Measurements from ENCODE around the gene KLHL1. TPM values are rescaled to one million over a fixed set of nuclear protein-coding genes. Genes with fewer than 3 reads are reported as not detected.

The KLHL1 gene
- total and polyA plus RNA-seq, 2 of the 4 experiments (the other 2 are of a cell fraction) = not detected

- Histone ChIP-seq H3K56ac (ENCODE audit: extremely low read depth, insufficient read depth, low read length) (no peak overlapping the region), H3K27me3 (ENCODE audit: control insufficient read depth, insufficient read depth, low read length) (no peaks in the 10 kb centered on the region), H2AK9ac (replicated peaks; ENCODE audit: low read depth, low read length, poor library complexity) (no peak overlapping the region), H3K4me3 (ENCODE audit: insufficient read depth, low read depth, low read length) (no peak overlapping the region), H2AFZ (replicated peaks; ENCODE audit: low read length, poor library complexity) (no peak overlapping the region), H3K9ac (ENCODE audit: low read depth, low read length) (no peak overlapping the region), H4K5ac (ENCODE audit: low read depth, low read length) (no peak overlapping the region), H4K8ac (ENCODE audit: low read depth in 2 of 2, low read length in 2 of 2) (no peak overlapping the region), H3K18ac (ENCODE audit: low read depth, low read length) (no peak overlapping the region), H3K23ac (ENCODE audit: low read depth, low read length) (no peak overlapping the region), H3K36me3 (ENCODE audit: control insufficient read depth, insufficient read depth, low read length) (no peaks in the 10 kb centered on the region), H2BK5ac (ENCODE audit: low read depth, low read length, poor library complexity, severe bottlenecking) (no peak overlapping the region), H3K9me3 (ENCODE audit: control insufficient read depth, insufficient read depth, low read length) (no peaks in the 10 kb centered on the region), H3K4ac (ENCODE audit: low read depth, low read length) (no peak overlapping the region), H2BK20ac (ENCODE audit: low read depth, low read length) (no peak overlapping the region), H3K14ac (replicated peaks; ENCODE audit: low read depth, low read length) (no peak overlapping the region), H3K9me1 (ENCODE audit: insufficient read depth, low read length) (no peaks in the 10 kb centered on the region), H3K27ac (ENCODE audit: insufficient read depth, low read length) (no peak overlapping the region), H3K79me1 (ENCODE audit: low read depth in 1 of 2, low read length in 2 of 2) (no peaks in the 10 kb centered on the region), H4K20me1 (ENCODE audit: insufficient read depth, low read length) (no peaks in the 10 kb centered on the region), H3K4me1 (ENCODE audit: control insufficient read depth, insufficient read depth, low read length) (no peaks in the 10 kb centered on the region), H4K91ac (ENCODE audit: insufficient read depth, low read depth, low read length) (no peak overlapping the region), H2BK120ac (ENCODE audit: low read depth, low read length) (no peak overlapping the region), H3K4me2 (ENCODE audit: low read depth, low read length) (no peak overlapping the region), H2BK15ac (ENCODE audit: low read depth, low read length) (no peak overlapping the region), H2AK5ac (ENCODE audit: low read depth, low read length) (no peak overlapping the region)
- TF ChIP-seq FOS (IDR thresholded peaks at IDR 0.05; ENCODE audit: low read depth, low read length) (no peak), MXI1 (IDR thresholded peaks at IDR 0.05; ENCODE audit: borderline replicate concordance, low read depth, low read length) (no peak), MAZ (IDR thresholded peaks at IDR 0.05; ENCODE audit: borderline replicate concordance, low read depth, low read length) (no peak), ELK1 (IDR thresholded peaks at IDR 0.05; ENCODE audit: borderline replicate concordance, low read depth, low read length) (no peak), MAFK (IDR thresholded peaks at IDR 0.05; ENCODE audit: low read depth, low read length) (no peak), RAD21 (IDR thresholded peaks at IDR 0.05; ENCODE audit: low read length) (no peak), NFE2L2 (IDR thresholded peaks at IDR 0.05; ENCODE audit: low read depth, low read length) (no peak), POLR2A (IDR thresholded peaks at IDR 0.05; ENCODE audit: low read depth, low read length) (no peak), SMC3 (IDR thresholded peaks at IDR 0.05; ENCODE audit: low read depth, low read length) (no peak), CHD1 (IDR thresholded peaks at IDR 0.05; ENCODE audit: low read depth, low read length) (no peak), CTCF (conservative IDR thresholded peaks at IDR 0.05; ENCODE audit: low read depth, low read length) (no peak), RCOR1 (IDR thresholded peaks at IDR 0.05; ENCODE audit: insufficient replicate concordance, low read length) (no peak), BHLHE40 (IDR thresholded peaks at IDR 0.05; ENCODE audit: low read depth, low read length) (no peak), USF2 (IDR thresholded peaks at IDR 0.05; ENCODE audit: low read depth, low read length) (no peak), CEBPB (IDR thresholded peaks at IDR 0.05; ENCODE audit: low read depth, low read length) (no peak), RFX5 (IDR thresholded peaks at IDR 0.05; ENCODE audit: low read depth, low read length) (no peak)
- CTCF ChIA-PET = no interaction called here
- POLR2A ChIA-PET (ENCODE audit: unreplicated experiment) = no interaction called here
- BruUV-seq (replicated peaks) = no TSS peak
- DNase-seq (no peak), ATAC-seq (ENCODE audit: low read depth) (no peak)
- intact Hi-C loops (cut with micrococcal nuclease) = no loop called here
- dilution Hi-C loops (cut with HindIII; ENCODE audit: low sequenced_read_pairs, unreplicated experiment) = no loop called here
- in situ Hi-C loops (cut with MboI; ENCODE audit: low sequenced_read_pairs) = no loop called here
- no CpG with 5 or more reads among the region's 1 CpG for WGBS, 2 experiments (ENCODE audit: extremely low coverage in 2 of 2, insufficient read length in 1 of 2)
Observed at GRCh38 chr13:70098669-70099068, 9.6 kb downstream of the KLHL1 start.
